ENCODE data around the gene PSME1. TPM values are rescaled to one million over a fixed set of nuclear protein-coding genes. Genes with fewer than 3 reads are reported as not detected.

The PSME1 gene
- total RNA-seq, 1 donor from 2014 or later, result 65.0 TPM

DNA sequence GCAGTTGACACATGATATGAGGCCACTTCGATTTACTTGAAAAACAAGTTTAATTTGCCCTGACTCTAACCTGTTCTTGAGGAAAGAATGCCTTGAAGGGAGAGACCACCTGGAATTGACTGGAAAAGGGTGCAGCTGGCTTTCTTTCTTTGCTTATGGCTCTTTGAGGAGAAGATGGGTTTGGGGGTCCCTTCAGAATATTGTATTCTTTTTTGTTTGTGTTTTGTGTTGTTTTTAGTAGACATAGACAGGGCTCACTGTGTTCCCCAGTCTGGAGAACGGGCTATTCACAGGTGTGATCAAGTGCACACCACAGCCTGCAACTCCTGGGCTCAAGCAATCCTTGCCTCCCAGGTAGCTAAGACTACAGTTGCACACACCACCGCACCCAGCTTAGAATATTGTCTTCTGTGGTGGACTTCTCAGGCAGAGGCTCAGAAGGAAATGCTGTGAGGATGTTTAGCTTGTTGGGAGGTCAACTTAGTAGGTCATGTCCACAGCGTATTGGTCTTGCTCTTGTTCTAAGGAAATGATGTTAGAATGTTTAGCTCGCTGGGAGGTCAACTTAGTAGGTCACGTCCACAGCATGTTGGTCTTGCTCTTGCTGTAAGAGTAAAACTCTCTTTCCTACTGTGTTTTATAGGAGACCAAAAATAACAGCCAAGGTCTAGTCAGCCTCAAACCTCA, 19.7 kb upstream of the PSME1 start:
- Histone ChIP-seq H3K27me3 (ENCODE audit: control insufficient read depth, insufficient read depth, low read length) (no peaks in the 10 kb centered on the region), H3K4me3 (ENCODE audit: low read depth, low read length) (peak overlapping the region; percentile 63), H3K36me3 (ENCODE audit: control insufficient read depth, insufficient read depth, low read length) (peaks cover 28% of the 10 kb centered on the region)
- no peak for DNase-seq (ENCODE audit: low read depth)
- no peak for FAIRE-seq
- TF ChIP-seq, protein P1, sequence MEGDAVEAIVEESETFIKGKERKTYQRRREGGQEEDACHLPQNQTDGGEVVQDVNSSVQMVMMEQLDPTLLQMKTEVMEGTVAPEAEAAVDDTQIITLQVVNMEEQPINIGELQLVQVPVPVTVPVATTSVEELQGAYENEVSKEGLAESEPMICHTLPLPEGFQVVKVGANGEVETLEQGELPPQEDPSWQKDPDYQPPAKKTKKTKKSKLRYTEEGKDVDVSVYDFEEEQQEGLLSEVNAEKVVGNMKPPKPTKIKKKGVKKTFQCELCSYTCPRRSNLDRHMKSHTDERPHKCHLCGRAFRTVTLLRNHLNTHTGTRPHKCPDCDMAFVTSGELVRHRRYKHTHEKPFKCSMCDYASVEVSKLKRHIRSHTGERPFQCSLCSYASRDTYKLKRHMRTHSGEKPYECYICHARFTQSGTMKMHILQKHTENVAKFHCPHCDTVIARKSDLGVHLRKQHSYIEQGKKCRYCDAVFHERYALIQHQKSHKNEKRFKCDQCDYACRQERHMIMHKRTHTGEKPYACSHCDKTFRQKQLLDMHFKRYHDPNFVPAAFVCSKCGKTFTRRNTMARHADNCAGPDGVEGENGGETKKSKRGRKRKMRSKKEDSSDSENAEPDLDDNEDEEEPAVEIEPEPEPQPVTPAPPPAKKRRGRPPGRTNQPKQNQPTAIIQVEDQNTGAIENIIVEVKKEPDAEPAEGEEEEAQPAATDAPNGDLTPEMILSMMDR (IDR thresholded peaks at IDR 0.05; ENCODE audit: insufficient read depth, low read length, severe bottlenecking), result no peak

DNA sequence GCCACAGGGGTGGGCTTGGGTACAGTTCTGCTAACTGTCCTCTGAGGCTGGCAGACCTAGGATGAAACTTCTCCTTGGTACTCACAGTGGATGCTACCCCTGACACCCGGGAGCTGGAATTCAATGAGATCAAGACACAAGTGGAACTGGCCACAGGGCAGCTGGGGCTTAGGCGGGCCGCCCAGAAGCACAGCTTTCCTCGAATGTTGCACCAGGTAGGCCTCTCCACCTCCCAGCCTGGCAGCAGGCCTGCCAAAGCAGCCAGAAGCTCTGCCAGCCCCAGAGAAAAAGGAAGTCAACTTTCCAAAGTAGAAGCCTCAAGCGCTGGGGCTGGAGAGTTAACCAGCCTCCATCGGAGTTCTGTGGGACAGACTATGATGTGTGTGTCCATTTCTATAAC, 18.8 kb upstream of the PSME1 start:
- Histone ChIP-seq H3K27me3 (ENCODE audit: control insufficient read depth, insufficient read depth, low read length) (no peaks in the 10 kb centered on the region), H3K36me3 (ENCODE audit: control insufficient read depth, insufficient read depth, low read length) (peaks cover 29% of the 10 kb centered on the region), H3K4me3 (ENCODE audit: low read depth, low read length) (no peak overlapping the region)
- TF ChIP-seq, protein P1 (IDR thresholded peaks at IDR 0.05; ENCODE audit: insufficient read depth, low read length, severe bottlenecking), result no peak
- FAIRE-seq (no peak), DNase-seq (ENCODE audit: low read depth) (no peak)

DNA sequence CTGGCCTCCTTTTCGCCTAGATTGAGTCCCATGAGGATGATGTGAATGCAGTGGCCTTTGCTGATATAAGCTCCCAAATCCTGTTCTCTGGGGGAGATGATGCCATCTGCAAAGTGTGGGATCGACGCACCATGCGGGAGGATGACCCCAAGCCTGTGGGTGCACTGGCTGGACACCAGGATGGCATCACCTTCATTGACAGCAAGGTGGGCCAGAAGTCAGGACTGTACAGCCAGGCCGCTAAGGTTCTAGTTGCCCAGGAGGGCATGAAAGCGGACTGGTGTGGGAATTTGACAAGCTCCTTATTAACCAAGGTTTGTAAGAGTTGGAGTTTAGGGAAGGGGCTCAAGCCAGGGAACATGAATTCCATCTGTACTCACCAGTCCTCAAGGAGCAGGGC, 16.3 kb upstream of the PSME1 start:
- H3K36me3 ChIP-seq (ENCODE audit: control insufficient read depth, insufficient read depth, low read length), result peaks cover 33% of the 10 kb centered on the region
- no peak overlapping the region for H3K4me3 ChIP-seq (ENCODE audit: low read depth, low read length)
- DNase-seq (ENCODE audit: low read depth), result no peak
- no peaks in the 10 kb centered on the region for H3K27me3 ChIP-seq (ENCODE audit: control insufficient read depth, insufficient read depth, low read length)
- TF ChIP-seq, protein P1 (IDR thresholded peaks at IDR 0.05; ENCODE audit: insufficient read depth, low read length, severe bottlenecking), result no peak
- FAIRE-seq, result no peak

DNA sequence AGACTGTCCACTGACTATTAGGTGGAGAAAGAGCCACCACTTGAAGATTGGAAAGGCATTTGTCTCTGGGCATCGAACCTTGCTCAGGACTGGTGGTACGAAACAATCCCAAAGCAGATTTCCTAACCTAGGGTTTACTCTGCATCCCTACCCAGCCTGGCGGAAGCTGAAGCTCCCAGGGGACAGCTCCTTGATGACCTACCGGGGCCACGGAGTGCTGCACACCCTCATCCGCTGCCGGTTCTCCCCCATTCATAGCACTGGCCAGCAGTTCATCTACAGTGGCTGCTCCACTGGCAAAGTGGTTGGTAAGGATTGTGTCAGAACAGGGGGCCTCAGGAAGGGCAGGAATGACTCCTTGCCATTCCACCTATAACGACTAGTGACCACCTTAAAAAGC, 14.8 kb upstream of the PSME1 start:
- Histone ChIP-seq H3K4me3 (ENCODE audit: low read depth, low read length) (no peak overlapping the region), H3K36me3 (ENCODE audit: control insufficient read depth, insufficient read depth, low read length) (peaks cover 33% of the 10 kb centered on the region), H3K27me3 (ENCODE audit: control insufficient read depth, insufficient read depth, low read length) (no peaks in the 10 kb centered on the region)
- DNase-seq (ENCODE audit: low read depth) (no peak), FAIRE-seq (no peak)
- TF ChIP-seq, protein P1 (IDR thresholded peaks at IDR 0.05; ENCODE audit: insufficient read depth, low read length, severe bottlenecking), result no peak

DNA sequence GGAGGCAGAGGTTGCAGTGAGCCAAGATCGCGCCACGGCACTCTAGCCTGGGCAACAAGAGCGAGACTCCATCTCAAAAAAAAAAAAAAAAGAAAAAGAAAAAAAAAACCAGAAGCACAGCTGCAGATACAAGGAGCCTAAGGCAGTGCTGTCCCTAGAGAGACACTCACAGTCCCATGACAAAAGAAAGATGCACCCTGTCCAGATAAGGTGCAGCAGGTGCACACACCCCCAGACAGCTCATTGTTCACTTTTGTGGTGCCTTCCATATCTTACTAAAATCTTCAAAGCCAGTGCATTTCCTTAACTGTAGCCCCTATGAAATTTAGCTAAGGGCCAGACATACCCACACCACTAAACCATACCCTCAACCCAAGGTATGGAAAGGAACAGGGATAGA, 13.6 kb upstream of the PSME1 start:
- DNase-seq (ENCODE audit: low read depth), result no peak
- Histone ChIP-seq H3K4me3 (ENCODE audit: low read depth, low read length) (no peak overlapping the region), H3K36me3 (ENCODE audit: control insufficient read depth, insufficient read depth, low read length) (peaks cover 28% of the 10 kb centered on the region), H3K27me3 (ENCODE audit: control insufficient read depth, insufficient read depth, low read length) (no peaks in the 10 kb centered on the region)
- FAIRE-seq, result no peak
- TF ChIP-seq, protein P1 (IDR thresholded peaks at IDR 0.05; ENCODE audit: insufficient read depth, low read length, severe bottlenecking), result no peak

DNA sequence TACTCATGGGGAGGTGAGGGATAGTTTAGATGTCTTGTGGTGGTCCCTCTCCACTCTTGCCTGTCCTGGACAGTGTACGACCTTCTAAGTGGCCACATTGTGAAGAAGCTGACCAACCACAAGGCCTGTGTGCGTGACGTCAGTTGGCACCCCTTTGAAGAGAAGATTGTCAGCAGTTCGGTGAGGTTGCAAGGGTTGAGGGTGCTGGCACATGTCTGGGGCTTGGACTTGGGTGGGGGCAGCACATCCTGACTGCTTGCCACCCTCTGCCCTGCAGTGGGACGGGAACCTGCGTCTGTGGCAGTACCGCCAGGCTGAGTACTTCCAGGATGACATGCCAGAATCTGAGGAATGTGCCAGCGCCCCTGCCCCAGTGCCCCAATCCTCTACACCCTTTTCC, 13.1 kb upstream of the PSME1 start:
- no peak for DNase-seq (ENCODE audit: low read depth)
- TF ChIP-seq, protein P1 (IDR thresholded peaks at IDR 0.05; ENCODE audit: insufficient read depth, low read length, severe bottlenecking), result no peak
- peaks cover 25% of the 10 kb centered on the region for H3K36me3 ChIP-seq (ENCODE audit: control insufficient read depth, insufficient read depth, low read length)
- FAIRE-seq, result no peak
- no peak overlapping the region for H3K4me3 ChIP-seq (ENCODE audit: low read depth, low read length)
- no peaks in the 10 kb centered on the region for H3K27me3 ChIP-seq (ENCODE audit: control insufficient read depth, insufficient read depth, low read length)
